Testis (tissue), 2 donors: ENCODE results near the gene NELL2.

ENCODE experiments used
- POLR2A ChIP-seq: fragments of 450-650 bp; IDR thresholded peaks from one replicate; pipeline ENCODE4 v1.6.1; 2017; ENCODE audit warnings: antibody characterized with exemption, mild to moderate bottlenecking, moderate library complexity
- TF ChIP-seq, protein P1 (sequence below), 3 experiments: fragments of 450-650 bp in 2 of 3; fragments of 200-600 bp in 1 of 3; sonication (generic) in 1 of 3; IDR thresholded peaks; one replicate each; pipeline ENCODE4 v1.5.1; 2016 to 2019; ENCODE audit warnings: antibody characterized with exemption in 3 of 3, mild to moderate bottlenecking in 2 of 3, moderate library complexity in 1 of 3

DNA sequence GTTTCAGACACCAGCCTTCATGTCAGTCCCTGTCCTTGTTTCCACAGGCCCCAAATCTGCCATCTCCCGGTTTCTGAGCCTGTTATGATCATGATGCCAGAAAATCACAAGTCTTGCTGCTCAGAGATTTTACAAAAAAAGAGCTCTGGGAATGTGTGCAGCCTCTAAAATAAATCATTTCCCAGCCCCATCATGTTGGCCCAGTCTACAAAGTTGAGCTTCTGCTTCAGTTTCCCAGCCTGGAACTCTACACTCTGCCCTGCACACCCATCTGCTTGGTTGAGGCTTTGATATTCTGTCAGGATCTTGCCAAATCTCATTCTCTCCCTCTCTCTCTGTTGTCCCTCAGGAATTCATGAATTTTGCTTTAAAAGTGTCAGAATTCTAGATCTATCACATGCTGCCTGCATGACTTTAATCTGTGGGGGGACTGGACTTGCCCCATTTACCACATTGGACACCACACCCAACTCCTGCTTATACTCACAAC is 45.5 kb downstream of the NELL2 start:
- TF ChIP-seq, protein P1, sequence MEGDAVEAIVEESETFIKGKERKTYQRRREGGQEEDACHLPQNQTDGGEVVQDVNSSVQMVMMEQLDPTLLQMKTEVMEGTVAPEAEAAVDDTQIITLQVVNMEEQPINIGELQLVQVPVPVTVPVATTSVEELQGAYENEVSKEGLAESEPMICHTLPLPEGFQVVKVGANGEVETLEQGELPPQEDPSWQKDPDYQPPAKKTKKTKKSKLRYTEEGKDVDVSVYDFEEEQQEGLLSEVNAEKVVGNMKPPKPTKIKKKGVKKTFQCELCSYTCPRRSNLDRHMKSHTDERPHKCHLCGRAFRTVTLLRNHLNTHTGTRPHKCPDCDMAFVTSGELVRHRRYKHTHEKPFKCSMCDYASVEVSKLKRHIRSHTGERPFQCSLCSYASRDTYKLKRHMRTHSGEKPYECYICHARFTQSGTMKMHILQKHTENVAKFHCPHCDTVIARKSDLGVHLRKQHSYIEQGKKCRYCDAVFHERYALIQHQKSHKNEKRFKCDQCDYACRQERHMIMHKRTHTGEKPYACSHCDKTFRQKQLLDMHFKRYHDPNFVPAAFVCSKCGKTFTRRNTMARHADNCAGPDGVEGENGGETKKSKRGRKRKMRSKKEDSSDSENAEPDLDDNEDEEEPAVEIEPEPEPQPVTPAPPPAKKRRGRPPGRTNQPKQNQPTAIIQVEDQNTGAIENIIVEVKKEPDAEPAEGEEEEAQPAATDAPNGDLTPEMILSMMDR (IDR thresholded peaks at IDR 0.05): no peak
- no peak for TF ChIP-seq POLR2A
